GM11168 (cell line): ENCODE measurements around the gene UBE2D3.

ENCODE experiments used
- in situ Hi-C: fragments of 300-500 bp; cut with MboI; formaldehyde crosslinking; loops from one replicate; pipeline ENCODE4 v1.12.0; 2022; ENCODE audit warnings: low sequenced_read_pairs; ENCODE audit not compliant: unreplicated experiment

The UBE2D3 gene

GRCh38 chr4:102759831-102760644, 67.3 kb downstream of the UBE2D3 start:
- in situ Hi-C loops: no loop called here

- in situ Hi-C loops: no loop called here
Observed at GRCh38 chr4:102758241-102759160, 68.8 kb downstream of the UBE2D3 start.

GRCh38 chr4:102757681-102758080, 69.7 kb downstream of the UBE2D3 start:
- in situ Hi-C loops: no loop called here

GRCh38 chr4:102754044-102754443, 73.3 kb downstream of the UBE2D3 start:
- in situ Hi-C loops: no loop called here

- in situ Hi-C loops: no loop called here
Observed at GRCh38 chr4:102751941-102752340, 75.4 kb downstream of the UBE2D3 start.
